NK-92 treated with Interleukin-12 subunit alpha and Interleukin-12 subunit beta, amount 100 ng/mL, for 24 hours (cell line): Measurements from ENCODE around the gene RIMS1.
"Not testable (repeated sequence)": the region's sequence is repeated elsewhere in the genome, so short reads cannot be mapped to it uniquely, and the experiment has no call there.

Experiments used
- DNase-seq: peaks from one replicate; lab custom pipeline; 2025; lab: John Stamatoyannopoulos, UW

Gene RIMS1

DNA sequence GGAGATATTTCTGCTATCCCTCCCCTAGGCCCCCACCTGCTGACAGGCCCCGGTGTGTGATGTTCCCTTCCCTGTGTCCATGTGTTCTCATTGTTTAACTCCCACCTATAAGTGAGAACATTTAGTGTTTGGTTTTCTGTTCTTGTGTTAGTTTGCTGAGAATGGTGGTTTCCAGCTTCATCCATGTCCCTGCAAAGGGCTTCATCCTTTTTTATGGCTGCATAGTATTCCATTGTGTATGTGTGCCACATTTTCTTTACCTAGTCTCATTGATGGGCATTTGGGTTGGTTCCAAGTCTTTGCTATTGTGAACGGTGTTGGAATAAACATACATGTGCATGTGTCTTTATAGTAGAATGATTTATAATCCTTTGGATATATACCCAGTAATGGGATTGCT is 448.9 kb downstream of the RIMS1 start:
- not testable (repeated sequence) for DNase-seq

DNA sequence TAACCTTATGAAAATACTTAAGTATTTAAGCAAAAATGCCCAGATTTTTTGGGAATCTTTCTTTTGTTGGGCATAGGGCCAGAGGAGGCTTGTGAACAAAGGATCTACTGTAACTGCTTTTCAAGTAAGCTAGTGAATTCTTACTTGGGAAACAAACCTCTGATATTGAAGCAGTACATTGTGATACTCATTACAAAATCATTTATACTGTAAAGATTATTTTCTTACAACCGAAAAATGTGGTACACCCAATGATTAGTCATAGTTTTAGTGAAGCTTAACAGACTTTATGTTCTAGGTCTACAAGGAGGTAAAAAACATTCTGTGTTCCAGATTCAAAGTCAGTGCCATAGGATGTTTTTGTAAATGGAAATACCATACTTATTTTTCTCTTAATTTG is 462.6 kb downstream of the RIMS1 start:
- DNase-seq: no peak

- DNase-seq: no peak
These were observed 464.0 kb downstream of the RIMS1 start for GRCh38 chr6:72350296-72350881.

- DNase-seq: no peak
These were observed 477.7 kb downstream of the RIMS1 start for GRCh38 chr6:72363844-72364740.

DNA sequence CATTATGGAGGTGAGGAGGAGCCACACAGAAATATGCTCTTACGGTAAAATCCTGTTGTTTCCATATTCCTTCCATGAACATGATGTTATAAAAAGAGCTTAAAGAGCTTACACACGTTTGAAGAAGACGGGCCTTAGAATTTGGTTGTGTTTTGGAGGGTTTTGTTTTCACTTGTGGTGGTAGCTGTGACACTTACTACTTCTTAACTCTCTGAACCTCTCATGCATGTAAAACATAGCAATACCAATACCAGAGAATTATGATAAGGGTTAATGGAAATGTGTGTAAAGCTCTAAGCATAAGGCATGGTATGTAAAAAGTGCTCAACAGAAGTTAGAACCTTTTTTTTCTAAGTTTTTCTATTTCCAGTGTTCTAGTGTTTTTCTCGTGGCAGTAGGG is 479.4 kb downstream of the RIMS1 start:
- DNase-seq: no peak

DNA sequence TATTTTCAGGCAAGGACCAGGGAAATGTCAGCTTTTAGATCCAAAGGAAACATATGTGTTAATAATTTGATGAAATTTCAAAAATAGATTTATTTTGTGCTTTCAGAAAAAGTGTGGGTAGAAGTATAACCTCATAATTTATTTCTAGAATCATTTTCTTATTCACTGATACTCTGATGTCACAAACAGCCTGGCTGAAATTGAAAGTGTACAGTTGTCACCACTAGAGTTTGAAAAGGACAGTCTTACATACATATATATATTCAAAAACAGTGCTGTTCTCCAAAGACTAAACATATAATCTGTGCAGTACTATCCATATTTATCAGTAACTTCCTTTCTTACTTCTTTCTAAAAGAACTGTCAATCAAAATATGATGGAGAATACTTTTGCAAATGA is 481.1 kb downstream of the RIMS1 start:
- DNase-seq: no peak

DNA sequence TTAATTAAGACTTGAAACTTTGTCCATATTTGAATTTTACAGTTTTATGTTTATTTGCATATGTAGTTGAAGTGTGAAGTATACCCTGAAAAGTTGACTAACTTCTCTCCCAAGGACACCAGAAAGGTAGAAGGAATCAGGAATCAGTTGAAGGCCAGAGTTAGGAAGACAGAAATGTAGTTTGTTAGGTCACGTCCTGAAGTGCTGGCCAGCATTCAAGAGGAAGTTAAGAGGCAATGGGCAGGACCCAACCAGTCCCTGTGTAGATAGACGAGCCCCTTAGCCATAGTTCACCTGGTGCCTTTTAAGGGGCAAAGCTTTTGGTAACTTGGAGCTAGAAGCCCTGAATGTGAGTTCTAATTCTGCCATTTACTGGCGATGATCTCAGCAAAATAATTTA is 485.1 kb downstream of the RIMS1 start:
- no peak for DNase-seq

DNA sequence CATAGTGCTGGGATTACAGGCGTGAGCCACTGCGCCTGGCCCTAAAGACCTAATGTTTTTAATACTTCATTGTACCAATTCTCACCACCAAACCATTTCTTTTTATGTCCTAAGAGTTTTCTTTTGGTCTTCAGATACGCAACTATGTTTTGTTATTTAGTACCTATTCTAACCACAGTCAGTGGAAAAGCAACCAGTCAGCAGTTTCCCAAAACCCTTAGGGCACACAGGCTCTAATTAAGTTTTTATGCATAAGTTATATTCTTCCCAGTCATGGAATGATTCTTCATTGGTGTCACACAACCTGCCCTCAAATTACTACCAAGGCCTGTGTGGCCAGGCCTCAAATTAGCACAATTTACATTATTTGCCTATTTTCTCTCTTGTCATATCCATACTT is 487.8 kb downstream of the RIMS1 start:
- DNase-seq: no peak

DNA sequence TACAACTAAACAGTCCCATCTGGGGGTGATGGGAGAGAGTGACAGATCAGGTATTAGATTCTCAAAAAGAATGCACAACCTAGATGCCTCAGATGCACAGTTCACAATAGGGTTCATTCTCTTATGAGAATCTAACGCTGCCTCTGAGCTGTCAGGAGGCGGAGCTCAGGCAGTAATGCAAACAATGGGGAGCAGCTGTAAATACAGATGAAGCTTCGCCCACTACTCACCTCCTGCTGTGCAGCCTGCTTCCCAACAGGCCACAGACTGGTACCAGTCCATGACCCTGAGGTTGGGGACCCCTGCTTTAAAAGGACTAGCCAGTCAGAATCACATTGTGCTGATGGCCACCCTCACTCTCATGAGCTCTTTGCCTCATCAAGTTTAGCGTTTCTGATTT is 488.5 kb downstream of the RIMS1 start:
- no peak for DNase-seq

DNA sequence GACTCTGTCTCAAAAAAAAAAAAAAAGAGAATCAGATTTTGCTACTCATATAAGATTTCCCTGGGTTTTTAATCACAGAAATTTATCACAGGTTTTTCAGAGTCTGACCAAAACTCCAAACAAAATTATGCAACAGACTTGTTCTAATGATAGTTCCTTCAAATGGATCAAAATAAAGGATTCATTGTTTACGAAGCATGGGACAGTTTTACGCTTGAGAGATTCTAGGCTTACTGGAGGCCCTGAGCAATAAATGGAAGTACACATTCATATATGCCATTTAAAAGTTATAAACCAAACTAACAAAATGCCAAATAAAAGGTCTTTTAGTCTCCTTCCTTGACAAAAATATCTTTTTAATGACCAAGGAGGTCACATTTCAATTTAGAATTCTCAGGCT is 490.4 kb downstream of the RIMS1 start:
- DNase-seq: no peak

DNA sequence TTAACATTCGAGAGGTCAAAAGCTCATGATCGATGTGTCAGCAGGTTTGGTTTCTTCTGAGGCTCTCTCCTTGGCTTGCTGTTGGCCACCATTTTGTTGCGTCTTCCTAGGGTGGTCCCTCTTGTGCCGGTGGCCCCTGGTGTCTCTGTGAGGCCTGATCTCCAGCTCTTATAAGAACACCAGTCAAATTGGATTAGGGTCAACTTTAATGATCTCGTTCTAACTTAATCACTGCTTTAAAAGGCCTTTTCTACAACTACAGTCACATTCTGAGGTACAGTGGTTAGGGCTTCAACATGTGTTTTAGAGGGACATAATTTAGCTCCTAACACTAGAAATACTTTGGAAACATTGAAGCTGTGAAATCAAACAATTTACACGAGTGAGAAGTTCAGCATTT is 494.7 kb downstream of the RIMS1 start:
- DNase-seq: no peak

DNA sequence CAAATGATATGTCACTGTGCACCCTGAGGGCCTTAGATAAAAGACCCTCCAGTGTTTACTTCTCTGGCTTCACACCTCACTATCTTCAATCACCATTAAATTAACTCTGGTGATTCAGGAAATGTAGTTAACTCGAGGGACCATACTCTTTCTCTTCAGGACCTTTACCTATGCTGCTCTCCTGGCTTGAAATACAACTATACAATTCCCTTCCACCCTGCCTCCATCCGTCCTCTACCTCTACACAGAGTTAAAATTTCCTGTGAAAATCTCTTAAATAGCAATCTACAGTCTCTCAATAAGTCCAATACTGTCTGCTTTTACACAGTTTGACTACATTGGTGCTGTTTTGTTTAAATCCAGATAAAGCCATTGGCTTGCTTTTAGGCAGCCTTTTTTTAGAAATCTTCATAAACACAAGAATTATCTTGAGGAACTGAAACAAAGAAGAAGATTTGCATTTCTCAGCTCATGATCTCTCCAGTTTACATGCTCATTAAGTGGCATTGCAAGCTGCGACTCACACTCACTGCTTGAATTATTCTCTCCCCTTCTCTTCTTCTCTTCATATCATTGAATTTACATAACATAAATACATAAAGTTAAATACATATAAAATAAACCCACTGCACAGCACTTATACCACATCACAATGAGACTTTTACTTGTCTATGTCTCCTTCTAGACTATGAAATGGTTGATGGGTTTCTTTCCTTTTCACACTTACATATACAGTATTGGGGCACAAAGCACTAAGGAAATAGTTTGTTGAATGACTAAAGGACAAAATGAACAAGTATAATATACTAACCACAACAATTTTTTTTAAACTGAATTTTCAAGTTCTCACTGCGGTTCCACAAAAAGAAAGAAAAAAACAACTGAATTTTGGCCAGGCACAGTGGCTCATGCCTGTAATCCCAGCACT is 496.5 kb downstream of the RIMS1 start:
- no peak for DNase-seq

GRCh38 chr6:72386324-72386723 is 500.0 kb downstream of the RIMS1 start:
- DNase-seq: no peak

DNA sequence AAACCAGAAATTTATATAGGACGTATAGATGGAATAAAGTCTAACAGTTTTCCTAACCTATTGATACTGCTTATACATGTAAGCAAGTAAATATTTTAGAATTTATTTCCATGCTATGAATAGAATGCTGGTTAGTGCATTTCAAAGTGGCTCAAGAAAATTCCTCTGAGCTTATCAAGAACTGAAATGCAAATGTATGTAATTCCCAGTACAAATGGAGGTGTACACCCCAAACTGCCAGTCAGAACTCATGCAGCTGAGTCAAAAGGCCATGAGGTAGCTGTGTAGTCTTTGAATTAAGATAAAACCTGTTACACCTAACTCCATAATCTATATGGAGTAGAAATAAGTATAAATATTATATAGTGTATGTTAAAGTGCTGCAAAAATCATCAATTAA is 503.3 kb downstream of the RIMS1 start:
- no peak for DNase-seq

DNA sequence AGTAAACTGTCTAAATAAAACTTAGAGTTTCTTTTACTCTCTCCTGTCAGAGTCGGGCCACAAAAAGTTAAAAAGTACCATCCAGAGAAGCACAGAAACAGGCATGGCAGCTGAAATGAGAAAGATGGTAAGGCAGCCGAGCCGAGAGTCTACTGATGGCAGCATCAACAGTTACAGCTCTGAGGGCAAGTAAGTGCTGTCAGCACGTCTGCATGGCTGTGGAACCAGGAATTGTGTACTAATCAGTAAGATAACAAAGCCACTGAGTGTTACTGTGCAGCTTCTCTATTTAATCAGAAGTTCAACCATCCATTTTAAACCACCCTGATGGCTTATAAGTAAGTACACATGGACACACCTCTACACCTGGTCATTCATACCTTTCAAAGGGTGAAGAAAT is 504.2 kb downstream of the RIMS1 start:
- no peak for DNase-seq

DNA sequence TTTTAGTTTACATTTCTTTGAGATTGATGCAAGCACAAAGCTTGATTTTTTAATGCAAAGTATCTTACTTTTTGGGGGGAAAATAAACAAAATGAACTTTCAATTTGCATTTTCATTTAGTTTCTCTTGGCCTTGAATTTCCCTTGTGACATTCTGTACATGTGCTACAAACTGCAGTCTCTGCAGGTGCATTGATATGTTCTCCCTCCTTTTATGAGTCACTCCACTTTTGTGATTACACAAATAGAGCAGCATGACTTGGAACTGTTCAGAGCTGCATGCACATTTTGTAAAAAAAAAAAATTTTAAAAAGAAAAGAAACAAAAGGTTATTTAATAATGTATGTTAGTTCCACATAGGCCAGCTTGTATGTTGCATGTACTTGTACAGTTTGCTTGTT is 515.5 kb downstream of the RIMS1 start:
- no peak for DNase-seq

DNA sequence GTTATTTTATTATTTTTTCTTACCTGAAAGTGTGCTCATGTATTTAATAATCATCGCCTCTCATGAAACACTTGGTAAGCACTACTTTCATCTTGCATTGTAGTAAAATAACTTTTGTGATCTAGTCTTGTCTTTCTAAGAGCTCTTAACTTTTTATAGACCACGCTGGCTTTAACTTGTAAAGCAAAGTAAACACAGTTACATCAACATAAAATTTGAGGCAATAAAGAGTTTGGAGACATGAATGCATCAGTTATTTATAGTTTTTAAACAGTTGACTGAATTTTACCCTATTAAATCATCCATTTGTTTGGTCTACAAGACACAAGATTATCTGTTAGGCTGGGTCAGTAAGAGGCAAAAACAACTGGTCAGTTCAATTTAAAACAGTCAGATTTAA is 517.1 kb downstream of the RIMS1 start:
- DNase-seq: no peak

DNA sequence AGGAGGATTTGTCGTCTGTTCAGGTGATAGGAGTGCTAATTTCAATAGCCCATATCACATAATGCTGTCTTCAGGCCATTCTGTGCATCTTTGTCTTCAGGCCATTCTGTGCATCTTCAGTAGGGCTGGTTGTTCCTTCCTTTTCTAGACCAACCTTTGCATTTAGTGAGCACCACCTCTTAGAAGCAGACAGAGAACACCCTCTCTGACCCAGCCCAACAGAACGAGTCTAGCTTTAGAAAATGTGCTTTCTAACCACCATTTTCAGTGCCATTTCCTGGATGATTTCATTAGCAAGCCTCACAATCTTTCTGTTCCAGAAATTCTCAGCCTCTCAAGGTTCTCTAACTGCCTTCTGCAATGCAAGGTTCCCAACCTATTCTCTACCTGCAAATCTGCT is 520.2 kb downstream of the RIMS1 start:
- no peak for DNase-seq

DNA sequence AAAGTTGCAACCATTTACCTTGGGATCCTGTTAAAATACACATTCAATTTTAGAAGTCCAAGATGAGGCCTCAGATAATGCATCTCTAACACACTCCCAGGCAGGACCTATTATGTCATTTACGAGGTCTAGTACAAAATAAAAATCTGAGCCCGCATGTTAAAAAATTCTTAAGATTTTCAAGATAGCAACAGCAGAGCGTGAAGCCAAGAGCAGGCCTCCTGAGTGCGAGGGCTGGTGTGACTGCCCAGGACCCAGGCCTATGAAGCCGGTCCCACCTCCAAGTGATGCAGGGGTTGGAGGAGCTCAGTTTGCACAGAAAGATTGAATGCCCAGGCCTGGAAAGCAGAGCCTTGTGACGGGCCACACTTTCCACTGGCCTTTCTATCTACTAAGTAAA is 524.4 kb downstream of the RIMS1 start:
- no peak for DNase-seq

DNA sequence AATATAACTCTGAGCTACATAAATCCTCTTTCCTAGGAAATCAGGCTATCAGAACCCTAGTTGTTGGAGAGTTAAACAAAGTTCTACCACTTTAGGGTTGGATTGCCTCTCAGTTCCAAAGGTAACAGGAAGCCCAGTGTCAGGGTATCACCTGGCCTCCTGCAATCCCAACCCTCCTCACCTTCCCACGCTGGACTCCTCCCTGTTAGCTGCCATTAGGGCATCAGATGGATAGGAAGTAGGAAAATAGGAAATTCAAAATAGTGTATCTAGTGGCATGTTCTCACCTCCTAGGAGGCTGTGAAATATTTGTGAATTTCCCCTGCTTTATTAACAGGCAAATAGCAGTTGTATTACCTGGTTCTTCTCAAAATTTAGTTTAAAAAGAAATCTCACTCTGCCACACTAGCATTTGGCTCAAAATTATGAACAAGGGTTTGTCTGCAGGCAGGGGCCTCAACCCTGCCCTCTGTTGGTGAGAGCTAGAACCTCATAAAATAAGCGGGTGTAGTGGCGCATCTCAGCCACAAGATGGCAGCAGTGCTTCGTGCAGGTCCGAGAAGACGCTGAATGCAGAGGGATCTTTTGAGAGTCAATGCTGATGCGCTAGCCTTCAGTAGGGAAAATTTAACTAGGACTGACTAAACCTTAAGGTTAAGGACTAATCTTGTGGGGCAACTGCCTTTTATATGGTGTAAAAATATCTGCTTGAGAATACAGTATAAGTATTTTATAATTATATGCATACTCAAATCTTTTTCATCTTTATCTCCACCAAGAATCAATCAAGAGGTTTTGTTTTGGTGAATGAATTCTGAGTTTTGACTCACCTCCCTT is 525.7 kb downstream of the RIMS1 start:
- DNase-seq: peak; percentile 35

DNA sequence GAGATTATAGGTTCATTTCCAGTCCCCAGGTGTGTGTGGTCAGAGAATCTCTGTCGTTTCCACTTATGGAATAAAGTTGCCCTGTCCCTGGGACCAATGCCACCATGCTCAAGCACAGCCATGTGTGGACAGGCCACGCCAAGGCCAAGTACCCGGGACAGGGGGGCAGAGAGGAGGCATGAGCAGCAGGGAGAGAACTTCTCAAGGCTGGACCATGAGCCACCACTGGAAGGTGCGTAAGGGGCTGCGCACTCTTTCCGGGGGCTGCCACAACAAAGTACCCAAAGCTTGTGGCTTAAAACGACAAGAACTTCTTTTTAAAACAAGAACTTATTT is 526.3 kb downstream of the RIMS1 start:
- DNase-seq: no peak

DNA sequence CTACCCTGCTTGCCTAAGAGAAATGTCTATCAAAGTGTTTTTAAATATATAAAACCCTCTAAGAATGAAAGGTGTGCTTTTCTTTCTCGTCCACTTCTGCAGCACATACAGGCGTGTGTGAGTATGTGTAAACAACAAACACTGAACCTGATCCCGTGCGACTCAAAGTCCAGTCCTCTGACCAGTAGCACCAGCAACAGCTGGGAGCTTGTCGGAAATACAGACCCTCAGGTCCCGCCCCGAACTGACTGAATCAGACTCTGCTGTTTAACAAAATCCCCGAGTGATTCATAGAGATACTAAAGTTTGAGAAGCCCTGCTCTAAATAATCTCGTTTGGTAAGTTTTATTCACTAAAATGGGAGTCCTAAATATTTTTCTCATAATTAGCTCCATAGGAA is 527.5 kb downstream of the RIMS1 start:
- DNase-seq: no peak
